Embryonic facial prominence (tissue), 1 donor: ENCODE results near the gene SLC5A11.
"Not testable (repeated sequence)": the region's sequence is repeated elsewhere in the genome, so short reads cannot be mapped to it uniquely, and the experiment has no call there.

Experiments
- DNase-seq: peaks from one replicate; pipeline ENCODE4 v3.0.0-alpha.2; 2016; ENCODE audit errors: extremely low spot score

The SLC5A11 gene

GRCh38 chr16:24856871-24857270 is 11.1 kb downstream of the SLC5A11 start:
- DNase-seq, result not testable (repeated sequence)

- DNase-seq, result no peak
Measured at GRCh38 chr16:24858219-24859041, 12.7 kb downstream of the SLC5A11 start.

- DNase-seq, result no peak
Measured at GRCh38 chr16:24861461-24861860, 15.7 kb downstream of the SLC5A11 start.

- no peak for DNase-seq
Measured at GRCh38 chr16:24863582-24864437, 18.0 kb downstream of the SLC5A11 start.

GRCh38 chr16:24869033-24869432 is 23.3 kb downstream of the SLC5A11 start:
- no peak for DNase-seq

GRCh38 chr16:24871891-24872290 is 26.1 kb downstream of the SLC5A11 start:
- DNase-seq, result no peak

DNA sequence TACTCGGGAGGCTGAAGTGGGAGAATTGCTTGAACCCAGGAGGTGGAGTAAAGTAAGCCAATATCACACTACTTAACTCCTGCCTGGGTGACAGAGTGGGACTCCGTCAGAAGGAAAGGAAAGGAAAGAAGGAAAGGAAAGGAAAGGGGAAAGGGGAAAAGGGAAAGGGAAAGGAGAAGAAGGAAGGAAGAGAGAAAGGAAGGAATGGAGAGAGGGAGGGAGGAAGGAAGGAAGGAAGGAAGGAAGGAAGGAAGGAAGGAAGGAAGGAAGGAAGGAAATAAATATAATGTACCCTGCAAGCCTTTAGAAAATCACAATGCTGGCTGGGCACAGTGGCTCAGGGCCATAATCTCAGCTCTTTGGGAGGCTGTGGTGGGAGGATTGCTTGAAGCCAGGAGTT is 27.3 kb downstream of the SLC5A11 start:
- no peak for DNase-seq

- no peak for DNase-seq
Measured at GRCh38 chr16:24875466-24875865, 29.7 kb downstream of the SLC5A11 start.

- no peak for DNase-seq
Measured at GRCh38 chr16:24876231-24876630, 30.5 kb downstream of the SLC5A11 start.

DNA sequence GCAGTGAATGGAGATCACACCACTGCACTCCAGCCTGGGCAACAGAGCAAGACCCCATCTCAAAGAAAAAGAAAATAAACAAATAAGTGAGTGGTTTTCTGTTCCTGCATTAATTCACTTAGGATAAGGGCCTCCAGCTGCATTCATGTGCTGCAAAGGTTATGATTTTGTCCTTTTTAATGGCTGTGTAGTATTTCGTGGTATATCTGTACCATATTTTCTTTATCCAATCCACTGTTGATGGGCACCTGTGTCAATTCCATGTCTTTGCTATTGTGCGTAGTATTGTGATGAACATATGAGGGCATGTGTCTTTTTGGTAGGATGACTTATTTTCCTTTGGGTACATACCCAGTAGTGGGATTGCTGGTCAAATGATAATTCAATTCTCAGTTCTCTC is 33.9 kb downstream of the SLC5A11 start:
- DNase-seq, result no peak

GRCh38 chr16:24883714-24884151 is 38.0 kb downstream of the SLC5A11 start:
- DNase-seq, result no peak

- no peak for DNase-seq
Measured at GRCh38 chr16:24887472-24887871, 41.7 kb downstream of the SLC5A11 start.

DNA sequence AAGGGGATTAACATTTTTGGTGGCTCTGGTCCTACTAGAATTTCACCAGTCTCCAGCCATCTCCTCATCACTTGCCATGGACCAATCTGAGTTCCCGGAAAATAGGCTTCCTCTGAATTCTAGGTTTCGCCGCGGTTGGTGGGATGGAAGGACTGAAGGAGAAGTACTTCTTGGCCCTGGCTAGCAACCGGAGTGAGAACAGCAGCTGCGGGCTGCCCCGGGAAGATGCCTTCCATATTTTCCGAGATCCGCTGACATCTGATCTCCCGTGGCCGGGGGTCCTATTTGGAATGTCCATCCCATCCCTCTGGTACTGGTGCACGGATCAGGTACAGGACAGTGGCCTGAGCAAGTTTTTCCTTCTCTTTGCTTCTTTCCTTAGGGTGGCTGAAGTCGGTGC is 45.0 kb downstream of the SLC5A11 start:
- no peak for DNase-seq

DNA sequence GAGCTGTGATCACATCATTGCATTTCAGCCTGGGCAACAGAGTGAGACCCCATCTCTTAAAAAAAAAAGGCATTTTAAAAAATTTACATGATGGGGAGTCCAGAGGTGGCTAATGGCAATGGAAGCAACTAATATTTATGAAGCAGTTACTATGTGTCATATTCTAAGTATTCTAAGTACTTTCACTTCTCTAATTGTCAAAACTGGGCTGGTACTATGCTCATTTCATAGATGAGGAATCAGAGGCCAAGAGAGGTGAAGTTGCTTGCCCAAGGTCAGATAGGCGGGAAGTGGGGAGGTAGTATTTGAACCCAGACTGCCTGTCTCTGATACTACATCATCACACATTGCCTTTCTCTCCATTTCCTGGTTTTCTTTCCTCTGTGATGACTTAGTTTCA is 50.7 kb downstream of the SLC5A11 start:
- DNase-seq, result no peak

DNA sequence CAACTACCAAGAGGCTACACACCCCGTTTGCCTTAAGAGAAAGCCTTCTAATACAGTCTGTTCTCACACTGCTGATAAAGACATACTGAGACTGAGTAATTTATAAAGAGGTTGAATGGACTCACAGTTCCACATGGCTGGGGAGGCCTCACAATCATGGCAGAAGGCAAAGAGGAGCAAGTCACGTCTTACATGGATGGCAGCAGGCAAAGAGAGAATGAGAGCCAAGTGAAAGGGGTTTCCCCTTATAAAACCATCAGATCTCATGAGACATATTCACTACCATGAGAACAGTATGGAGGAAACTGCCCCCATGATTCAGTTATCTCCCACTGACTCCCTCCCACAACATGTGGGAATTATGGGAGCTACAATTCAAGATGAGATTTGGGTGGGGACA is 51.8 kb downstream of the SLC5A11 start:
- DNase-seq, result not testable (repeated sequence)

GRCh38 chr16:24900230-24900629 is 54.5 kb downstream of the SLC5A11 start:
- DNase-seq, result no peak

GRCh38 chr16:24906199-24906808 is 60.5 kb downstream of the SLC5A11 start:
- no peak for DNase-seq

DNA sequence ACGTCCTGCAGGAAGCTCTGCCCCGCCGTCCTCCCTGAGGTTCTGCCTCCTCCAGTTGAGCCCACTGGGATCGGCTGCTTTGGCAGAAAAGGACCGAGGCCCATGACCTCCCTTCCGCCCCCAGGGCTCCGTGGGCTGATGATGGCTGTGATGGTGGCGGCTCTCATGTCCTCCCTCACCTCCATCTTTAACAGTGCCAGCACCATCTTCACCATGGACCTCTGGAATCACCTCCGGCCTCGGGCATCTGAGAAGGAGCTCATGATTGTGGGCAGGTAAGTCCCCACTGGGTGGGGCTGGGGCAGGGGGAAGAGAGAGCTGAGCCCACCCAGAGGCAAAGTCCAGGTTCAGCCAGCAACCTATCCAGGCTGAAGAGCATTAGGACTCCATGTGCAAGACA is 61.1 kb downstream of the SLC5A11 start:
- DNase-seq, result no peak

DNA sequence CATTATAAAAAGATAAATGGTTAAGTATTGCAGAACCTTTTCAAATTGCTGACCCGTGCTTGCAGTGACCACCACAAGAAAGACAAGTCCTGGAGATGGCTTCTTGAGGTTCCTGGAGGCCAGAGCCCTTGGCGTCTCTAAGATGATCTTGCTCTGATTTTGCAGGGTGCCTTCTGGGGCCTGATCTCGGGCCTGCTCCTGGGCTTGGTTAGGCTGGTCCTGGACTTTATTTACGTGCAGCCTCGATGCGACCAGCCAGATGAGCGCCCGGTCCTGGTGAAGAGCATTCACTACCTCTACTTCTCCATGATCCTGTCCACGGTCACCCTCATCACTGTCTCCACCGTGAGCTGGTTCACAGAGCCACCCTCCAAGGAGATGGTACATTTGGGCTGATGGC is 63.0 kb downstream of the SLC5A11 start:
- DNase-seq, result no peak

DNA sequence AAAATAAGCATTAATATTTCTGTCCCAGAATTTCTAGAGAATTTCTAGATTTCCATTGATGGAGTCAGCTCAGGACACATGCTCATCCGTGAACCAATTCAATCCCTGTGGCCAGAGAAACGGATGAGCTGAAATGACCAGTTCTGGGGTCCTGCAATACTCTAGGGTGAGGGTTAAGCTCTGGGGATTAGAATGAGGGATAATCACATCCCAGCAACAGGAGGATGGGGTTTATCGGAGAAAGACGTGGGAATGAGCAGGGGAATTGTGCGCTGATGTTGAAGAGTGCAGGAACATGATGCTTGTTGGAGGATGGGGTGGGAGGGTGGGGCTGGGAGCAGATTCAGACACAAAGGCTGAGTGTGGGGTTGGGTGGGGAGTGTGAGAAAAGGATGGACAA is 64.1 kb downstream of the SLC5A11 start:
- no peak for DNase-seq

GRCh38 chr16:24915019-24915418 is 69.3 kb downstream of the SLC5A11 start:
- no peak for DNase-seq

DNA sequence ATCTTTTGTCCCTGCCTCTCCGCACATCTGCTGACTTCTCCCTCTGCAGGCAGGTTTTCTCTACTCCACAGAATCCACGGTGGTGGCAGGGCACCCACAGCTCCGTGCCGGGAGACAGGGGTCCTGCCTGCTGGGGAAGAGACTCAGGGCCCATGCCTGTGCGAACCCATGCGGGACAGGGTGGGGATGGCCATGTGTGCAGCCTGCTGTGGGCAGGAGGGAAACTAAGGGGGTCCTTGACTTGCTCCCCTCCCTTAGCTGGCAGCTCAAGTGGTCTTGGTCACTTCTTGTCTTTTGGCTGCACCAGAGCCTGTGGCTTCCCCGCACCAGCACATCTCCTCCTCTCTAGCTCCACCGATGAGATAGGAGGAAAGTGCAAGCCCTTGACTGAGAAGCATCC is 69.8 kb downstream of the SLC5A11 start:
- no peak for DNase-seq
